ENCODE results near the gene VAC14.

VAC14 gene

DNA sequence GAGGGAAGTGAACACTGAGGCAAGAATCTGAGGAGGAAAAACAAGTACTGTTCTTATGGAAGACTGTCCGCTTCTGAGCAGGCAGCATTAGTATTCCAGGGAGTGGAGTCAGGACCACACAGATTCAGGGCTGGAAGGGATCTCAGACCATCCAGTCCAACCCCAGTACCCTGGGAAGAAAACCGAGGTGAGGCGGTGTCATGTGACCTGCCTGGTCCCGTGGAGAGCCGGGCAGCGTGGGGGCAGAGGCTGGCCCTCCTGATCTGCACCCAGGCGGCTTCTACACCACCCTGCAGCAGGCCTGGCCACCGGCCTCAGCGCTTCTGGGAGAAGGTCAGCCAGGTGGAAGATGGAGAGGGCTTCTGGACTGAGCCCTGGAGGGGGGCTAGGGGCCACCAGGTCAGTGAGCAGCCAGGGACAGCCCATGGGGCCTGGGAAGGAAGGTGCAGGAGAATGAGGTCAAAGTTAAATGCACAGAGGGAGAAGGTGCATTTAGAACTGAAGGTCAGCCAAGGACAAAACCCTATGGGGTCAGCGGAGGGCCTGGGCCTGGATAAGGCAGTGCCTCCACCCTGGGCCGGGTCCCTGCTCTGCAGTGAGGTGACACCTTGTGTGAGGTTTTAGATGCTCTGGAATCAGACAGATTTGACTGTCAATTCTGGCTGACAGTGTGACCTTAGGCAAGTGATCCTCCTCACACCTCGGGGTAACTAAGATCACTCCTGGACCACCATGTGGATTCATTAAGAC is 45.9 kb downstream of the VAC14 start:
- Histone ChIP-seq H3K4me2 (ENCODE audit: low read length) (no peak overlapping the region), H2AFZ (ENCODE audit: low read length) (no peak overlapping the region), H3K27ac (ENCODE audit: low read depth, low read length, poor library complexity, severe bottlenecking) (no peak overlapping the region), H3K4me3 (ENCODE audit: low read depth, low read length, poor library complexity, severe bottlenecking) (no peak overlapping the region), H3F3A (ENCODE audit: insufficient read depth, low read length) (no peaks in the 10 kb centered on the region), H3K27me3 (ENCODE audit: insufficient read depth, low read length) (no peaks in the 10 kb centered on the region), H3K9me2 (ENCODE audit: low read depth, low read length) (no peaks in the 10 kb centered on the region), H3K36me3 (ENCODE audit: insufficient read depth, low read length) (no peaks in the 10 kb centered on the region; the same call in 1 of the 2 replicates), H4K20me1 (ENCODE audit: insufficient read depth, low read length) (no peaks in the 10 kb centered on the region), H3K79me2 (ENCODE audit: insufficient read depth, low read length) (no peaks in the 10 kb centered on the region), H3K9me3 (ENCODE audit: low read length) (no peaks in the 10 kb centered on the region), H3K4me1 (ENCODE audit: insufficient read depth, low read length, severe bottlenecking) (no peaks in the 10 kb centered on the region), H3K9ac (ENCODE audit: low read length) (no peak overlapping the region)
- TF ChIP-seq EZH2 (IDR thresholded peaks at IDR 0.05; ENCODE audit: borderline replicate concordance, low read length): no peak
- TF ChIP-seq, protein P1, sequence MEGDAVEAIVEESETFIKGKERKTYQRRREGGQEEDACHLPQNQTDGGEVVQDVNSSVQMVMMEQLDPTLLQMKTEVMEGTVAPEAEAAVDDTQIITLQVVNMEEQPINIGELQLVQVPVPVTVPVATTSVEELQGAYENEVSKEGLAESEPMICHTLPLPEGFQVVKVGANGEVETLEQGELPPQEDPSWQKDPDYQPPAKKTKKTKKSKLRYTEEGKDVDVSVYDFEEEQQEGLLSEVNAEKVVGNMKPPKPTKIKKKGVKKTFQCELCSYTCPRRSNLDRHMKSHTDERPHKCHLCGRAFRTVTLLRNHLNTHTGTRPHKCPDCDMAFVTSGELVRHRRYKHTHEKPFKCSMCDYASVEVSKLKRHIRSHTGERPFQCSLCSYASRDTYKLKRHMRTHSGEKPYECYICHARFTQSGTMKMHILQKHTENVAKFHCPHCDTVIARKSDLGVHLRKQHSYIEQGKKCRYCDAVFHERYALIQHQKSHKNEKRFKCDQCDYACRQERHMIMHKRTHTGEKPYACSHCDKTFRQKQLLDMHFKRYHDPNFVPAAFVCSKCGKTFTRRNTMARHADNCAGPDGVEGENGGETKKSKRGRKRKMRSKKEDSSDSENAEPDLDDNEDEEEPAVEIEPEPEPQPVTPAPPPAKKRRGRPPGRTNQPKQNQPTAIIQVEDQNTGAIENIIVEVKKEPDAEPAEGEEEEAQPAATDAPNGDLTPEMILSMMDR (IDR thresholded peaks at IDR 0.05; ENCODE audit: low read length): no peak

DNA sequence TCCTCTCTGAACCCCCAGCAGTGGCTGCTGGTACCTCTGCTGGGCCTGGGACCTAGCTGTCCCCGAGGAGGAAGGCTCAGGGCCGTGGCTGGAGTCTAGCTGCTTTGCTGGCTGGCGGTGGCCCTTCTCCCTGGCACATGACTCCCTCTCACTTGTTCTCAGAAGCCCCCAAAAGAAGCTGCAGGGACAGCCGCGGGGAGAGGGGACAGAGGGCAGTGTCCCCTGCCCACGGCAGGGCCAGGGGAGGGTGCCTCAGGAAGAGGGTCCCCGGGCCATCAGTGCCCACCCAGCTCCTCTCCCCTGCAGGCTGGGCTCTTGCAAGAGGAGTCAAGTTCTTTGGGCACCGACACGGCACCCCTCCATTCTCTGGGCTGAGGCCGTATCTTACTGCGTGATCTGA is 46.6 kb downstream of the VAC14 start:
- H2AFZ ChIP-seq (ENCODE audit: low read length): no peak overlapping the region
- H4K20me1 ChIP-seq (ENCODE audit: insufficient read depth, low read length): no peaks in the 10 kb centered on the region
- H3K27me3 ChIP-seq (ENCODE audit: insufficient read depth, low read length): no peaks in the 10 kb centered on the region
- H3K9me3 ChIP-seq (ENCODE audit: low read length): no peaks in the 10 kb centered on the region
- H3K36me3 ChIP-seq (ENCODE audit: insufficient read depth, low read length): no peaks in the 10 kb centered on the region; the same call in 1 of the 2 replicates
- H3F3A ChIP-seq (ENCODE audit: insufficient read depth, low read length): no peaks in the 10 kb centered on the region
- H3K4me2 ChIP-seq (ENCODE audit: low read length): no peak overlapping the region
- no peaks in the 10 kb centered on the region for H3K79me2 ChIP-seq (ENCODE audit: insufficient read depth, low read length)
- H3K4me3 ChIP-seq (ENCODE audit: low read depth, low read length, poor library complexity, severe bottlenecking): no peak overlapping the region
- H3K9ac ChIP-seq (ENCODE audit: low read length): no peak overlapping the region
- peaks cover 5% of the 10 kb centered on the region for H3K4me1 ChIP-seq (ENCODE audit: insufficient read depth, low read length, severe bottlenecking)
- no peak for TF ChIP-seq EZH2 (IDR thresholded peaks at IDR 0.05; ENCODE audit: borderline replicate concordance, low read length)
- TF ChIP-seq, protein P1 (IDR thresholded peaks at IDR 0.05; ENCODE audit: low read length): no peak
- no peaks in the 10 kb centered on the region for H3K9me2 ChIP-seq (ENCODE audit: low read depth, low read length)
- H3K27ac ChIP-seq (ENCODE audit: low read depth, low read length, poor library complexity, severe bottlenecking): no peak overlapping the region

DNA sequence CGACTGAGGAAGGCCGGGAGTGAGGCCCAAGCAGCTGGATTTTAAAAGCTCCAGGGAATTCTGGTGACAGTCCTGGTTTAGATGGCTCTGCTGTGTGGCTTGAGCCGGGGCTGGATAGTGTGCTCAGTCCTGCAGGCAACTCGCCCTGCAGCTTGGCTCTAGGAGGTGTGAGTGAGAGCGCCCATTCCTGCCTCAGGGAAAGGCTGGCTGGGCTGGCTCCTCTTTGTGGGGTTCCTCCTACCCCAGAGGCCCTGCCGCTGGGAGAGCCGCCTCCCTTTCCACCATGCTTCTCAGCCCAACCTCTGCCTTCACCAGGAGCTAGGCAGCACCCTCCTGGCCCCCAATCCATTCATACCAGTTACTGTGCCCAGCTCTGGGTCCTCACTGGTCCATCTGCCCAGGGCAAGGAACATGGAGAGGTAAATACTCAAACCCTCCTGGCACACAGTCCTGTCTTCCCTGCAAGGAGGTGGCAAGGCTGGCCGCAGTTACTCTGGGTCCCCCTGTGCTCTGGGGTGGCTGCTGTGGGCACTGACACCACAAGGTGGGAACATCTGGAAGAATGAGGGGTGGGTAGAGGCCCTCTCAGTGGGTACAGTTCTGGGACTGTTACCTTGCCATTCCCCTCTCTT is 47.1 kb downstream of the VAC14 start:
- H3K36me3 ChIP-seq (ENCODE audit: insufficient read depth, low read length): no peaks in the 10 kb centered on the region; the same call in 1 of the 2 replicates
- H3K4me1 ChIP-seq (ENCODE audit: insufficient read depth, low read length, severe bottlenecking): peaks cover 6% of the 10 kb centered on the region
- no peaks in the 10 kb centered on the region for H3K79me2 ChIP-seq (ENCODE audit: insufficient read depth, low read length)
- TF ChIP-seq, protein P1 (IDR thresholded peaks at IDR 0.05; ENCODE audit: low read length): no peak
- H3K27me3 ChIP-seq (ENCODE audit: insufficient read depth, low read length): no peaks in the 10 kb centered on the region
- no peaks in the 10 kb centered on the region for H3K9me2 ChIP-seq (ENCODE audit: low read depth, low read length)
- no peak overlapping the region for H3K27ac ChIP-seq (ENCODE audit: low read depth, low read length, poor library complexity, severe bottlenecking)
- H3K4me3 ChIP-seq (ENCODE audit: low read depth, low read length, poor library complexity, severe bottlenecking): no peak overlapping the region
- H3K9me3 ChIP-seq (ENCODE audit: low read length): no peaks in the 10 kb centered on the region
- no peak overlapping the region for H3K4me2 ChIP-seq (ENCODE audit: low read length)
- H2AFZ ChIP-seq (ENCODE audit: low read length): no peak overlapping the region
- no peaks in the 10 kb centered on the region for H3F3A ChIP-seq (ENCODE audit: insufficient read depth, low read length)
- H3K9ac ChIP-seq (ENCODE audit: low read length): no peak overlapping the region
- no peaks in the 10 kb centered on the region for H4K20me1 ChIP-seq (ENCODE audit: insufficient read depth, low read length)

All from OCI-LY1 (cell line).